Dermis blood vessel endothelial cell (primary cell): ENCODE data around the gene XPOT. TPM values are rescaled to one million over a fixed set of nuclear protein-coding genes. Genes with fewer than 3 reads are reported as not detected.
"Not testable (repeated sequence)": the region's sequence is repeated elsewhere in the genome, so short reads cannot be mapped to it uniquely, and the experiment has no call there.

Source experiments
- DNase-seq: peaks from one replicate; pipeline ENCODE4 v3.0.0; 2010
- total RNA-seq: library from RNA; depleted of rRNA; stranded (reverse); fragments of >200 nt; gene quantifications from 2 replicates; pipeline ENCODE4 v1.2.3, GENCODE V29; 2014

Gene XPOT, protein sequence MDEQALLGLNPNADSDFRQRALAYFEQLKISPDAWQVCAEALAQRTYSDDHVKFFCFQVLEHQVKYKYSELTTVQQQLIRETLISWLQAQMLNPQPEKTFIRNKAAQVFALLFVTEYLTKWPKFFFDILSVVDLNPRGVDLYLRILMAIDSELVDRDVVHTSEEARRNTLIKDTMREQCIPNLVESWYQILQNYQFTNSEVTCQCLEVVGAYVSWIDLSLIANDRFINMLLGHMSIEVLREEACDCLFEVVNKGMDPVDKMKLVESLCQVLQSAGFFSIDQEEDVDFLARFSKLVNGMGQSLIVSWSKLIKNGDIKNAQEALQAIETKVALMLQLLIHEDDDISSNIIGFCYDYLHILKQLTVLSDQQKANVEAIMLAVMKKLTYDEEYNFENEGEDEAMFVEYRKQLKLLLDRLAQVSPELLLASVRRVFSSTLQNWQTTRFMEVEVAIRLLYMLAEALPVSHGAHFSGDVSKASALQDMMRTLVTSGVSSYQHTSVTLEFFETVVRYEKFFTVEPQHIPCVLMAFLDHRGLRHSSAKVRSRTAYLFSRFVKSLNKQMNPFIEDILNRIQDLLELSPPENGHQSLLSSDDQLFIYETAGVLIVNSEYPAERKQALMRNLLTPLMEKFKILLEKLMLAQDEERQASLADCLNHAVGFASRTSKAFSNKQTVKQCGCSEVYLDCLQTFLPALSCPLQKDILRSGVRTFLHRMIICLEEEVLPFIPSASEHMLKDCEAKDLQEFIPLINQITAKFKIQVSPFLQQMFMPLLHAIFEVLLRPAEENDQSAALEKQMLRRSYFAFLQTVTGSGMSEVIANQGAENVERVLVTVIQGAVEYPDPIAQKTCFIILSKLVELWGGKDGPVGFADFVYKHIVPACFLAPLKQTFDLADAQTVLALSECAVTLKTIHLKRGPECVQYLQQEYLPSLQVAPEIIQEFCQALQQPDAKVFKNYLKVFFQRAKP
- total RNA-seq, result 52.9 and 78.2 TPM in 2 replicates

DNA sequence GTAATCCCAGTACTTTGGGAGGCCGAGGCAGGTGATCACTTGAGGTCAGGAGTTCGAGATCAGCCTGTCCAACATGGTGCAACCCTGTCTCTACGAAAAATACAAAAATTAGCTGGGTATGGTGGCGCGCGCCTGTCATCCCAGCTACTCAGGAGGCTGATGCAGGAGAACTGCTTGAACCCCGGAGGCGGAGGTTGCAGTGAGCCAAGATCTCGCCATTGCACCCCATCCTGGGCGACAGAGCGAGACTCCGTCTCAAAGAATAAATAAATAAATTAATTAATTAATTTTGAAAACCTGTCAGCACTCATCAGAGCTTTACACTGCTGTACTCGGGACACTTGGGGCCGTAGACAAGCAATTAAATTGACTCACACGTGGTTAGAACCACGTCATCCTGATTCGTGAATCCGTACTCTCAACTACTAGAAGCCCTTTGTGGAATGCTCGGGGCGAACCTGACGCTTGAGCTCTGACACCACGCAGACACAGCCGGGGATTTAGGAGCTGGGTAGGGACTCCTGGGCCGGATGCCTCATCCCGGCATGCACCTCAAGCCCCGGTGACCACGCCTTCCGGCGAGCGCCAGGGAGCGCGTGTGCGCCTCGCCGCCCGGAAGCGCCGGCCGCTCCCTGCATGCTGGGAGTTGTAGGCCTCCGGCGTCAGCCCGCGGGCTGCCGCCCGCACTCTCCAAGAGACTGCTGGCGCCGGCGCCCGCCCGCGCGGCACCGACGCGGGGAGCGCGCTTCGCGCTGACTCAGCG is at the start of gene XPOT:
TSS of gene XPOT (plus strand) at position 686 of the 763 bp plus-strand sequence. CDS start 5,644 bp downstream, outside the sequence.
- DNase-seq, result peak; percentile 98

DNA sequence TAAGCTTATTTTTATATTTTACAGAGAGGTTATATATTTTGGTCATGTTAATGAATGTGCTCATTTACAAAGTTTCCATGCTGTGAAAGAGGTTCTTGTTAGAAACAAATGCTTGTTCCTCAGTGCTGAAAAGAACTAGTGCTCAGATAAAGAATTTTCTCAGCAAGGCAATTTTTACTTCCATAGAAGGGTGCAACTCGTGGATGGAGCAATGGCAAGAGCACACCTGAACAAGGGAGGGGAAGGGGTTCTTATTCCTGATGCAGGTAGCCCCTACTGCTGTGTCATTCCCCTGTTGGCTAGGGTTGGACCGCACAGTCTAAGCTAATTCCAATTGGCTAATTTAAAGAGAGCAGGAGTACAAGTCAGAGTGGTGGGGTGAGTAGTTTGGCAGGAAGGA is 48.0 kb upstream of the XPOT start:
- DNase-seq, result not testable (repeated sequence)

DNA sequence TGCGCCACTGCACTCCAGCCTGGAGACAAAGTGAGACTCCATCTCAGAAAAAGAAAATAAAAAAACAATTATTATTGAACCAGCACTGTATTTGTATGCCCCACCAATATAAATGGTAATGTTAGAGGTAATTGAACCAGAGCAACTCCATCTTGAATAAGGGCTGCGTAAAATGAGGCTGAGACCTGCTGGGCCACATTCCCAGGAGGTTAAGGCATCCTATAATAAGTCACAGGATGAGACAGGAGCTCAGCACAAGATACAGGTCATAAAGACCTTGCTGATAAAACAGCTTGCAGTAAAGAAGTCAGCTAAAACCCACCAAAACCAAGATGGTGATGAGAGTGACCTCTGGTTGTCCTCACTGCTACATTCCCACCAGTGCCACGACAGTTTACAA is 43.0 kb upstream of the XPOT start:
- not testable (repeated sequence) for DNase-seq

DNA sequence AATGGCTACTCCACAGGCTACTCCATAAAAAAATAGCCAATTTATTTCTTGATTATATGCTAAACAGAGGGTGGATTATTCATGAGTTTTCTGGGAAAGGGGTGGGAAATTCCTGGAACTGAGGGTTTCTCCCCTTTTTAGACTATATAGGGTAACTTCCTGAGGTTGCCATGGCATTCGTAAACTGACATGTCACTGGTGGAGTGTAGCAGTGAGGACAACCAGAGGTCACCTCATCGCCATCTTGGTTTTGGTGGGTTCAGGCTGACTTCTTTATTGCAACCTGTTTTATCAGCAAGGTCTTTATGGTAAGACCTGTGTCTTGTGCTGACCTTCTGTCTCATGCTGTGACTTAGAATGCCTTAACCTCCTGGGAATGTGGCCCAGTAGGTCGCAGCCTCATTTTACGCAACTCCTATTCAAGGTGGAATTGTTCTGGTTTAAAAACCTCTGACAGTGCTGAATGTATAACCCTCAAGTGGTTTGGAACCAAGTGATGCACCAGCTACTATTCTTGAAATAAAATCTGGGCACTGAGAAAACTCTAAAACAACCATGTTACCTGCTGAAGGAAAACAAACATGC is 41.4 kb upstream of the XPOT start:
- no peak for DNase-seq

DNA sequence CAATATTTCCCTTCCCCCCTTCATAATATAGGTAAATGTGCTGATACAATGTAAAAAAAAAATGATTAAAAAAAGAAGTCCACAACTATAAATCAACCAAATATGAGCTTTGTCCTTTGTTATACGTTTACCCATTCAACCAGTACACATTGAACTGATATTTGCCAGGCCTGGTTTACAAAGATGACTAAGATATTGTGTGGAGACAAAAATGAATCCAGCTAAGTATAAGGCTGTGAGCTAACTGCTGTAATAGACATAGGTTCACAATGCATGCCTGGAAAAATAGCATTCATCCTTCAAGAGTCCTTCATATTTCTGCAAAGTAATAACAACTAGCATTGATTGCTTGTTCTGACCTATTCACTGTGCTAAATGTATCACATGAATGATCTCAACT is 20.5 kb upstream of the XPOT start:
- no peak for DNase-seq

DNA sequence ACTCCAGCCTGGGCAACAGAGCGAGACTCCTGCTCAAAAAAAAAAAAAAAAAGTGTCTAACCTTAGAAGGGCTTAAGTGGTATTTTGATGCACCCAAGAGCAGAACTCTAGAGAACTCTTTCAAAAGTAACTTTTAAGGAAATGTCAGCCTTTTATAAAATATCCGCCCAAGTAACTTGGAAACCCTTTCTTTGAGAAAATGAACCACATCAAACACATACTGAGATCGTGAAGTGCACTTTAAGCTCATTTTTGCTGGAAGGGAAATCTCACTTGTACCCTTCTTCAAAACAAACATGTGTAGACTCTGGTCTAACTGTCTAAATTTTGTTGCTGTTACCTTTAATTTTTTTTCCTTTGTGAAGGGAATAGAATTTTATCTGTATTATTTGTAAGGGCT is 19.2 kb upstream of the XPOT start:
- DNase-seq, result no peak

DNA sequence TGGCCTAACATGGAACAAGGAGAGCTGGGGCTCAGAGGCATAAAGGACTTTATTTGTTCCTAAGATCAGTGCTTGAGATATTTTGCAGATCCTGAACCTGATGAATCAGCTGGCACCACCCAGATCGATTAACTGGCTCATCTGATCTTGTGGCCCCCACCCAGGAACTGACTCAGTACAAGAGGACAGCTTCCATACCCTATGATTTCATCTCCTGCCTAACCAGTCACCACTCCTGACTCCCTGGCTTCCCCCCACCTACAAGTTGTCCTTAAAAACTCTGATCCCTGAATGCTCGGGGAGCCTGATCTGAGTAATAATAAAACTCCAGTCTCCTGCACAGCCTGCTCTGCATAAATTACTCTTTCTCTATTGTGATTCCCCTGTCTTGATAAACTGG is 18.7 kb upstream of the XPOT start:
- no peak for DNase-seq

DNA sequence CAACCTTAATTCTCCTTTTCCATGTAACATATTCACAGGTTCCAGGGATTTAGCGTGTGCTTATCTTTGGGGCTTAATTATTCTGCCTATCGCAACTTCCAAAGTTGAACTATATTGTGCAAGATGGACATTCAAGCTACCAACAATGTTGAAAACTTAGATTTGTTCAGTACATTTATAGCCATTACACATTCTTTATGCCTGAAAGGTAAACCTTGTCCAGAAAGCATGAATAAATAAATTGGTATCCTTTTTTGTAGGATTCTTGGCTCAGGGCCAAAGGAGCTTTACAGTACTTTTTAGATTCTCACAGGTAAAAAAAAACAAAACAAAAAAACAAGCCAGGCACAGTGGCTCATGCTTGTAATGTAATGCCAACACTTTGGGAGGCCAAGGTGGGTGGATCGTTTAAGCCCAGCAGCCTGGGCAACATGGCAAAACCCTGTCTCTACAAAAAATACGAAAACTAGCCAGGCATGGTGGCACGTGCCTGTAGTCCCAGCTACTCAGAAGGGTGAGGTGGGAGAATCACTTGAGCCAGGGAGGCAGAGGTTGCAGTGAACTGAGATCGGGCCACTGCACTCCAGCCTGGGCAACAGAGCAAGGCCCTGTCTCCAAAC is 16.9 kb upstream of the XPOT start:
- DNase-seq, result no peak

DNA sequence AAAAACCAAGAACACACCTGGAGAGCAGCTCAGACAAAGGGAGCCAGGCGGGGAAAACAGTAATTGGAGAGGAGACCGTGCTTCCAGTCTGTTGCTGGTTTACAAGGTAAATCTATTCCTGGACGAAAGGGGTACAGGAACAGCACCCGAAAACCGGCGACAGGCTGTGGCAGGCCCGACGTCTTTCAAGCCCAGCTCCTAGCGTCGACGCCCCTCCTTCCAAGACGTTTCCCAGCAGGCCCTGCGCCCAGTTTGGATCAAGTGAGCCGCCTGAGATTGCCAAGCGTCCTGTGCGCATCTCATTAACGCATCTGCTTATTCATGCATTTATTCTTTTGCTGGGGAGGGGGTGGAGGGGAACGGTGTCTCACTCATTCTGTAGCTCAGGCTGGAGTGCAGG is 15.0 kb upstream of the XPOT start:
- no peak for DNase-seq

DNA sequence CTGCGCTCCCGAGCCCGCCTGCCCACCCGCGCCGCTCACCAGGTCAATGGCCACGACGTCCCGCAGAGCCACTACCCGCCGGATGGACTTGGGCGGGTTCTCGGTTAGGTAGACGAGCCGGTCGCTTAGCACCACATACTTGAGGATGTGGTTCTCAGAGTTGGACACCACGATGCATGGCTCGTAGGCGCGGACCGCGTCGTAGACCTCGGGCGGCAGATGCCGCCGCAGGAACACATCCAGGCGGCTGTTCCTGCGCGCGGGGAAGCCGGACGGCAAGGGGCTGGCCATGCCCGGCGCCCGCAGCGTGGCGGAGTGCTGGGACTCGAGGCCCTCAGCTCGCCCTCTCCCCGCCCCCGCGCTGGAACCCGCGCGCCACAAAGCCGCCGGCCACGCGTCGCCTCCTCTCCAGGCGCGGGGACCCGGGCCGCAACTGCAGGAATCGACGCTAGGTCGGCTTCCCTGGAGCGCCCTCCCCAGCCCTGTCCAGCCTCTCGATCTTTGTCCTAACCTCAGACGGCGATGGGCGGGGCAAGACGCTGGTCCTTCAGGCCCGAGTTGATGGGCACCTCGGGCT is 13.8 kb upstream of the XPOT start, which contains the start of gene C12orf56:
TSS of gene C12orf56 (minus strand) at position 484 of the 577 bp plus-strand sequence. CDS start at position 291, 193 bp downstream.
- peak; percentile 31 for DNase-seq

DNA sequence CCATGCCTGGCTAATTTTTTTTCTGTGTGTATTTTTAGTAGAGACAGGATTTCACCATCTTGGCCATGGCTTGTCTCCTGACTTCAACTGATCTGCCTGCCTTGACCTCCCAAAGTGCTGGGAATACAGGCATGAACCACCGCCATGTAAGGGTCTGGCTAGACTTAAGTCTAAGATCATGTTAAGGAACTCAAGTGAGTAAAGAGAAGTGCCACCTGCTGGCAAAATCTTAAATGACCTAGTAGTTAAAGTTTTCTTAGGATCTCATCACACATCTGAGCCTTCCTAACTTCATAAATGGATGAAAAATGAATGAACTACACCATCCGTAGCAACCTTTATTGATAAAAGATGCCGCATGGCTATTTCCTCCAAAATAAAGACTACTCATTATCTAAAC is 12.0 kb upstream of the XPOT start:
- peak; percentile 70 for DNase-seq

DNA sequence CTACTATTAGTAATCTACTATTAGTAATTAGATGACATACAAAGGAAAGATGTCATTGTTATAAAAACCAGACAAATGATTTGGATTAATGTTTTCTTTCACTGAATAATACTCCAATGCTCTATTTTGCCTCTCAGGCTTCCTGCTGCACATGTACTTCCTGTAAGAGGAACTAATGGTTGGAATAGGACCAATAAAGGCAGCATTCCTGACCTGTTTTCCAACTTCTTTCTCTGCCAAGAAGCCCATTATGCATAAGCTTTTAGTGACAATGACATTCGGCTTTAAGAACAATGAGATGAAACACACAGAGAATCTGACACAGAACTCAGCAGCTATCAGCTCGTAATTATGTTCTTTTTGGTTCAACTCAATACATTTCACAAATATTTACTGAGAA is 8.5 kb upstream of the XPOT start:
- peak; percentile 91 for DNase-seq

DNA sequence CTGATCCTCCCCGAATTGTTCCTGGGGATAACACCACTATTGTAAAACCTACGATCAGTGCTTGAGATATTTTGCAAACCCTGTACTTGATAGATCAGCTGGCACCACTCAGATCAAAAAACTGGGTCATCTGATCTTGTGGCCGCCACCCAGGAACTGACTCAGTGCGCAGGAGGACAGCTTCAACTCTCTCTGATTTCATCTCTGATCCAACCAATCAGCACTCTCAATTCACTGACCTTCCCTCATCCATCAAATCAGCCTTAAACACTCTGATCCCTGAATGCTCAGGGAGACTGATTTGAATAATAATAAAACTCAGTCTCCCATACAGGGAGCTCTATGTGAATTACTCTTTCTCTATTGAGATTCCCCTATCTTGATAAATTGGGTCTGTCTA is 4.2 kb upstream of the XPOT start:
- DNase-seq, result no peak

DNA sequence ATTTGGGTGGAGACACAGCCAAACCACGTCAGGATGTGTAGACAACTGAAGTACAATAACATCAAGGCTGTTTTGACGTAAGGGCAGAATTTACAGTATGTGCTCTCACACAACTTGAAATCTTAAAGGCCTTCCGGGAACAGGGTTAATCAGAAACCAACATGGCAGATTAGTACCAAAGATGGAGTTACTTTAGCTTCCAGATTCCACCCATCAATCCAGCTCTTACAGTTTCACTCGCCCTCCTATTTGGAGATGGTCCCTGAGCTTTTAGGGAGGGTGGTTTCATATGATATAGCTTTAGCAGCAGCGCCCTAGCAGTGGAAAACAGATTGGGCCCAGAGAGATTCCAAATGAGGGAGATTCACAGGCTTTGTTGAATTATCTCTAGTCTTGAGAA is 2.0 kb upstream of the XPOT start:
- no peak for DNase-seq

DNA sequence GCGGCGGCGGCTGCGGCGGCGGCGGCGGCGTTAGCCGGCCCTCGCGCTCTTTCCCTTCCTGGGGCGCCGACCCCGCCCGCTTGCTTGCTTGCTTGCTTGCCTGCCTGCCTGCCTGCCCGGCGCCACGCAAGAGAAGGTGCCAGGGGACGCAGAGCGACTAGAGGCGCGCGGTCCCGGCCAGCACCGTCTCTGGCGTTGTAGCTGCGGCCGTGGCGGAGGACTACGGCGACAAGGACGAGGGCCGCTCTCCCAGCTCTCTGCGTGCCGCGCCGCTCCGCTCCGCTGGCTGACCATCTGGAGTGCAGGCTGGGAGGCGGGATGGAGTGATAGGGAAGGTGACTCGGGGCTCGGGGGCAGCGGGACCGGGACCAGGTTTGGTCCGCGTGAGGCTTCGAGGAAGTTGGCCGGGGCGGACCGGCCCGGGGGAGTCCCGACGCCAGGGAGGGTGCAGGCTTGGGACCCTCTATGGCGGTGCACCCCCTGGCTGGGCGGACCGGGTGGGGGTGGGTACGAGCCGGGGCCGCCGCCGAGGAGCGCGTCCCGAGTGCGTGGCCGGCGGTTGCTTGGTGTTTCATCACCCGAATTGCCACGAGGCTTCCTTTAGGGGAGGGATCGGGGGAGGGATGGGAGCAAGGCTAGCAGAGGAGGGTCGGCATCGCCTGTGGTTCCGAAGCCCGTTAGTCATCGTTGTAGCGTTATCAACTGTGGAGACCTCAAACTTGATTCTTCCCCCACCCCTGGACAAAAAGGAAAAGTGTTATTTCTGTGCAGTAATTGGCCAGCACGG is 471 bp downstream of the XPOT start:
- peak; percentile 65 for DNase-seq

DNA sequence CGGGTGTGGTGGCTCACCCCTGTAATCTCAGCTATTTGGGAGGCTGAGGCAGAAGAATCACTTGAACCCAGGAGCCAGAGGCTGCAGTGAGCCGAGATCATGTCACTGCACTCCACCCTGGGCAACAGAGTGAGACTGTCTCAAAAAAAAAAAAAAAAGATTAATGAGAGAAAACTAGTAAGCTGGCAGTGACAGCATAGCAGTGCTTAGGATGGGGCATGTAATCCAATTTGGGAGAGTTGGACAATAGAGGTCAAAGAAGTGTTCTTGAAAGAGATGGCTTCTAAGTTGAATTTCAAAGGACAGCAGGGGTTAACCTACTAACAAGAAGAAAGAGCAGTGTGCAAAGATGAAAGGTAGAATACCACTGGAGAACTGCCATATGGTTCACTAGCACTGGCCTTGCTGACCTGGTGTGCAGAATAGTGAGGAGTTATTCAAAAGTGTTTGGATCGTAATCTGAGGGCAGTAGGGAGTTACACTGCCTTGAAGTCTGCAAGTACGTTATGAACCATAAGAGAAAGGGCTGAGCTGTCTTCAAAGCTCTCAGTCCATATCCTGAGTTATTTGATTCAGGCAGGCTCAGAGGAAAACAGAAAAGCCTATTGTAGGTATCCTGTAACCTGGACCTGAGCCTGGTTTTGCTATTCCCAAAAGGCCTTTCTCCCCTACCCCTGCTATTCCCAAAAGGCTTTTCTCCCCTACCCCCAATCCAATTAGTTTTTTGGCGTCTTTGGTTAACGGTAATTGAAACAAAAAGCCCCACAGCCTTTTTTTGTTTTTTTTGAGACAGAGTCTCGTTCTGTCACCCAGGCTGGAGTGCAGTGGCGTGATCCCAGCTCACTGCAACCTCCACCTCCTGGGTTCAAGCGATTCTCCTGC is 3.4 kb downstream of the XPOT start:
- no peak for DNase-seq

DNA sequence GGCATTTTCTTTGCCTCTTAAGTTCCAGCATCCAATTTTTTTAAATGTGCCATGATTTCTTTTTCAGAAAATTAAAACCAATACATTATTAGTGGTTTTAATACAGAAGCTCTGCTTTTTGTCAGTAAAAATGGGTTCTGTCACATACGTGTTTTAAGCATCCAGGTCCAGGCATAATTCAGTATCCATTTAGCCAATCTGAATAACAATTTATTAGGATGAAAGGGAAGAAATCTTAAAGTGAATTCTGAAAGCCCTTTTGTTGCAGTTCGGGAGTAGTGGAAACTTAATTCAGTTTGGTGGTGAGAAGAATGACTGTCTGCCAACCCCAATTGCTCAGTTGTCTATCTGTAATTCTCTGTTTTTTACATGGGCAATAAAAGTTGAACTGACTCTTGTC is 7.2 kb downstream of the XPOT start:
- no peak for DNase-seq

DNA sequence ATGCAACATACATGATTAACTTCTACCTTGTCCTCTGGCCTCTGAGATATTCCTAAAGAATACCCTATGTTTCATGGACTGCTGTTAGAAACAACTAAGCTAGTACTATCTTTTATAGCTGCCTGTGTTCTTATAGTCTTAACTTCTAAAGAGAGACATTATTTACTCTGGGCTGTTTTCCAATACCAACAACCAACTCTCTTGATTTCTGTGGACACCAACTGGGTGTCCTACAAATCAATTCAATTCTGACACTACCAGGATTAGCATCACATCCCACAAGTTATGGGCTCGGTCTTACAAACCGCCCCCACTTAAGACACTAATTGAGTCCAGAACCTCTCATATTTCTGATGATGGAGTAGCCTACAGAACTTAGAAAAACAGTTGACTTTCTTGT is 8.3 kb downstream of the XPOT start:
- no peak for DNase-seq

DNA sequence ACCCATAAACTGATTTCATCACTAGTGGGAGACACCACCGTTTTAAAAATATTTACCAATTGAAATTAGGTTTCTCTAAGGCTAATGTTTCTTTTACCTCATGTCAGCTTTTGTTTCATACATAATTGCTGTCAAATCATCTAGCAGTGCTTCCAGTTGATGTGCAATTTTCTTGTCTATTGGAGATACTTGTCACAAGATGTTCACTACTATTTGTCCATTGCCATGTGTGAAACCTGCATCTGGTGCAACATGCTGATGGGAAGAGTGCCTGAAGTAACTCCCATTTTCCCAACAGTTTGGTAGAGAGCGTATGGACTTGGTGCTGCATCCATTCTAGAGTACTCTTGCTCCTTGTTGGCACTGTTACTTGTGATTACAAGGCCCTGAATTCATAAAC is 9.7 kb downstream of the XPOT start:
- DNase-seq, result no peak

DNA sequence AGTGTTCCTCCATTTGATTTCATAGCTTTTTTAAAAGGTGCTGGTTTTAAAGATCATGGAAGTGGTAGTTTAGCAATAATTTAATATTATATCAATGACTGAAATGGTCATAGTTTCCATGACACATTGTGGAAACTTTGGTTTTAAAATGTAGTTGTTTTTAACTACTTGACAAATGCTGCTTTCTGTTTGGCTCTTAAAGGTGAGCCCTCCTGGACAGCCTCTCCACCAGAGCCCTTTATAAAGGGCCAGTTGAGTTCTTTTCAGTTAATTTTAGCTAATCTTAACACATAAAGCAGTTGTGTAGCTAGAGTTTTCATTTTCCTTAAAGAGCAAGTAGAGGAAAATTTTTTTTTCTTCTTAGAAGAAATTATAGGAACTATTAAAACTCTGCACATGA is 14.0 kb downstream of the XPOT start:
- DNase-seq, result no peak
